ENCODE data around the gene KIAA1328. TPM values are rescaled to one million over a fixed set of nuclear protein-coding genes. Genes with fewer than 3 reads are reported as not detected.

The KIAA1328 gene
- polyA plus RNA-seq, 1 donor from 2014 or later = 8.5 TPM

DNA sequence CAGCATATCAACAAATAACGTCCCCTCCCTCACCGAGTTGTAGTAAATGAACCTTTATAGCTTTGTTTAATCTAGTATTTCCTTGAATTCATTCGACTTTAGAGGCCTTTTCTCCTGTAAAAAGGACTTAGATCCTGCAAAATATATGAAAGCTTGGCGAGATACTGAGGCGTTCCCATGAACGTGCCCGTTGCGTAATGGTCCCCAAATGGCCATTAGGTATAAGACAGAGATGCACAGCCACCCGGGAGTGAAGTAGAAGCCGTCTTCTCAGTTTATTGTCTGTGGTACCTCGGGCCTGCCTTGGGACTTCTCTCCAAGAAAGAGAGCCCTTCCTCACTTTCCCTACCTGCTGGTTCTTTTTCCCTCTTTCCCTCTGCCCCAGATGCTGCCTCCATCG lies 426.0 kb downstream of the KIAA1328 start:
- TF ChIP-seq POLR2AphosphoS5 (IDR thresholded peaks at IDR 0.05) (no peak), EZH2 (IDR thresholded peaks at IDR 0.05; ENCODE audit: borderline replicate concordance, insufficient read depth, low read length, poor library complexity, severe bottlenecking) (no peak), MXI1 (conservative IDR thresholded peaks at IDR 0.05; ENCODE audit: poor library complexity, severe bottlenecking) (no peak), EP300 (conservative IDR thresholded peaks at IDR 0.05; ENCODE audit: poor library complexity, severe bottlenecking) (no peak), SMC3 (conservative IDR thresholded peaks at IDR 0.05; ENCODE audit: poor library complexity) (no peak), TAF1 (IDR thresholded peaks at IDR 0.05; ENCODE audit: low read depth) (no peak), RAD21 (conservative IDR thresholded peaks at IDR 0.05) (no peak)
- TF ChIP-seq, protein P1, sequence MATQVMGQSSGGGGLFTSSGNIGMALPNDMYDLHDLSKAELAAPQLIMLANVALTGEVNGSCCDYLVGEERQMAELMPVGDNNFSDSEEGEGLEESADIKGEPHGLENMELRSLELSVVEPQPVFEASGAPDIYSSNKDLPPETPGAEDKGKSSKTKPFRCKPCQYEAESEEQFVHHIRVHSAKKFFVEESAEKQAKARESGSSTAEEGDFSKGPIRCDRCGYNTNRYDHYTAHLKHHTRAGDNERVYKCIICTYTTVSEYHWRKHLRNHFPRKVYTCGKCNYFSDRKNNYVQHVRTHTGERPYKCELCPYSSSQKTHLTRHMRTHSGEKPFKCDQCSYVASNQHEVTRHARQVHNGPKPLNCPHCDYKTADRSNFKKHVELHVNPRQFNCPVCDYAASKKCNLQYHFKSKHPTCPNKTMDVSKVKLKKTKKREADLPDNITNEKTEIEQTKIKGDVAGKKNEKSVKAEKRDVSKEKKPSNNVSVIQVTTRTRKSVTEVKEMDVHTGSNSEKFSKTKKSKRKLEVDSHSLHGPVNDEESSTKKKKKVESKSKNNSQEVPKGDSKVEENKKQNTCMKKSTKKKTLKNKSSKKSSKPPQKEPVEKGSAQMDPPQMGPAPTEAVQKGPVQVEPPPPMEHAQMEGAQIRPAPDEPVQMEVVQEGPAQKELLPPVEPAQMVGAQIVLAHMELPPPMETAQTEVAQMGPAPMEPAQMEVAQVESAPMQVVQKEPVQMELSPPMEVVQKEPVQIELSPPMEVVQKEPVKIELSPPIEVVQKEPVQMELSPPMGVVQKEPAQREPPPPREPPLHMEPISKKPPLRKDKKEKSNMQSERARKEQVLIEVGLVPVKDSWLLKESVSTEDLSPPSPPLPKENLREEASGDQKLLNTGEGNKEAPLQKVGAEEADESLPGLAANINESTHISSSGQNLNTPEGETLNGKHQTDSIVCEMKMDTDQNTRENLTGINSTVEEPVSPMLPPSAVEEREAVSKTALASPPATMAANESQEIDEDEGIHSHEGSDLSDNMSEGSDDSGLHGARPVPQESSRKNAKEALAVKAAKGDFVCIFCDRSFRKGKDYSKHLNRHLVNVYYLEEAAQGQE (IDR thresholded peaks at IDR 0.05; ENCODE audit: borderline replicate concordance) = no peak
- TF ChIP-seq, protein P2, sequence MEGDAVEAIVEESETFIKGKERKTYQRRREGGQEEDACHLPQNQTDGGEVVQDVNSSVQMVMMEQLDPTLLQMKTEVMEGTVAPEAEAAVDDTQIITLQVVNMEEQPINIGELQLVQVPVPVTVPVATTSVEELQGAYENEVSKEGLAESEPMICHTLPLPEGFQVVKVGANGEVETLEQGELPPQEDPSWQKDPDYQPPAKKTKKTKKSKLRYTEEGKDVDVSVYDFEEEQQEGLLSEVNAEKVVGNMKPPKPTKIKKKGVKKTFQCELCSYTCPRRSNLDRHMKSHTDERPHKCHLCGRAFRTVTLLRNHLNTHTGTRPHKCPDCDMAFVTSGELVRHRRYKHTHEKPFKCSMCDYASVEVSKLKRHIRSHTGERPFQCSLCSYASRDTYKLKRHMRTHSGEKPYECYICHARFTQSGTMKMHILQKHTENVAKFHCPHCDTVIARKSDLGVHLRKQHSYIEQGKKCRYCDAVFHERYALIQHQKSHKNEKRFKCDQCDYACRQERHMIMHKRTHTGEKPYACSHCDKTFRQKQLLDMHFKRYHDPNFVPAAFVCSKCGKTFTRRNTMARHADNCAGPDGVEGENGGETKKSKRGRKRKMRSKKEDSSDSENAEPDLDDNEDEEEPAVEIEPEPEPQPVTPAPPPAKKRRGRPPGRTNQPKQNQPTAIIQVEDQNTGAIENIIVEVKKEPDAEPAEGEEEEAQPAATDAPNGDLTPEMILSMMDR (IDR thresholded peaks at IDR 0.05; ENCODE audit: poor library complexity, severe bottlenecking) = no peak
- peaks cover 6% of the 10 kb centered on the region for H3K27me3 ChIP-seq (ENCODE audit: insufficient read depth, low read depth, low read length)
- no peak overlapping the region for H3K9ac ChIP-seq (ENCODE audit: low read length)
- H3K4me3 ChIP-seq (ENCODE audit: low read length) = no peak overlapping the region
- H3K9me3 ChIP-seq (ENCODE audit: low read length) = no peaks in the 10 kb centered on the region
- H3K4me2 ChIP-seq (ENCODE audit: low read length) = no peak overlapping the region
- H3K79me2 ChIP-seq (replicated peaks; ENCODE audit: insufficient read depth, low read length) = no peaks in the 10 kb centered on the region
- no peaks in the 10 kb centered on the region for H4K20me1 ChIP-seq (ENCODE audit: insufficient read depth)
- no peaks in the 10 kb centered on the region for H3F3A ChIP-seq (ENCODE audit: insufficient read depth, low read length, poor library complexity, severe bottlenecking)
- no peak overlapping the region for H3K27ac ChIP-seq (ENCODE audit: low read length)
- no peaks in the 10 kb centered on the region for H3K36me3 ChIP-seq (ENCODE audit: insufficient read depth, low read length)
- H2AFZ ChIP-seq (ENCODE audit: low read depth, low read length) = no peak overlapping the region
- H3K9me2 ChIP-seq (ENCODE audit: insufficient read depth, low read length) = no peaks in the 10 kb centered on the region

DNA sequence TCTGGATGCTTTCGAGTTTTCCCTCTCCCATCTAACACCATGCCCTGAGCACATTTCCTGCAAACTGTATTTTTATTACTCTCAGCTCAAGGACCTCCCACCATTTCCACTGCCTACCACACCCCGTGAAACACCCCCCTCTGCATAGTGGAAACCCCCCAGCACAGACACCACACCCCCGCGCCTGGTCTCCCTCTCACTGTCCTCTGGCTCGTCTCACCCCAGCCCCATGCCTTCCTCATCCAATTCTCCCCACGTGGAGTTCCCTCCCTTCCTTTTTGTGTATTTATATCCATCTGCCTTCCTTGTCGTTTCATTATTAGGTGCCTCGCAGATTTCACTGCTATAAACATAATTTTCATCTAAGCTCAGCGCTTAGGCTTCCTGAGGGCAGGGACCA lies 429.2 kb downstream of the KIAA1328 start:
- no peaks in the 10 kb centered on the region for H3K79me2 ChIP-seq (replicated peaks; ENCODE audit: insufficient read depth, low read length)
- no peaks in the 10 kb centered on the region for H3K9me2 ChIP-seq (ENCODE audit: insufficient read depth, low read length)
- H3K36me3 ChIP-seq (ENCODE audit: insufficient read depth, low read length) = no peaks in the 10 kb centered on the region
- H3K4me2 ChIP-seq (ENCODE audit: low read length) = no peak overlapping the region
- no peaks in the 10 kb centered on the region for H3F3A ChIP-seq (ENCODE audit: insufficient read depth, low read length, poor library complexity, severe bottlenecking)
- peaks cover 6% of the 10 kb centered on the region for H3K27me3 ChIP-seq (ENCODE audit: insufficient read depth, low read depth, low read length)
- no peak overlapping the region for H3K4me3 ChIP-seq (ENCODE audit: low read length)
- no peaks in the 10 kb centered on the region for H4K20me1 ChIP-seq (ENCODE audit: insufficient read depth)
- H2AFZ ChIP-seq (ENCODE audit: low read depth, low read length) = no peak overlapping the region
- H3K27ac ChIP-seq (ENCODE audit: low read length) = no peak overlapping the region
- no peak for TF ChIP-seq POLR2AphosphoS5 (IDR thresholded peaks at IDR 0.05)
- H3K9ac ChIP-seq (ENCODE audit: low read length) = no peak overlapping the region
- no peaks in the 10 kb centered on the region for H3K9me3 ChIP-seq (ENCODE audit: low read length)

DNA sequence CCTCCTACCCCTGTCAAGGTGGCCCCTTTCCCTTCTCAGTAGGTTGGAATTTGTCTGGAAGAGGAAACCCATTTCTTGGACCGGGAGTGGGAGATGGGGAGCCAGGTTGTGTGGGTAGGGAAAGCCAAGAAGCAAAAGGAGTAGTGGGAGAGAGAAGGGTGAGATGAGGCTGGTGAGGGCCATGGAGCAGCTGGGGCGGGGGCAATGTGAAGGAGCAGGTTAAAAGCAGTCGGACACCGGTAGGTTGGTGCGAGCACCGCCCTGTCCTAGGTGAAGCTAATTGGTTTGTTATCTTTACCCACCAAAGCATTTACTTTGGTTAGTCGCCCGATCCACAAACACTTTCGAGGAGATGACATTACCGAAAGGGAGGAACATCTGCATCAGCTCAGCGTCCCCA lies 429.9 kb downstream of the KIAA1328 start:
- Histone ChIP-seq H3F3A (ENCODE audit: insufficient read depth, low read length, poor library complexity, severe bottlenecking) (no peaks in the 10 kb centered on the region), H3K9me3 (ENCODE audit: low read length) (no peaks in the 10 kb centered on the region), H3K4me2 (ENCODE audit: low read length) (no peak overlapping the region), H2AFZ (ENCODE audit: low read depth, low read length) (no peak overlapping the region), H3K79me2 (replicated peaks; ENCODE audit: insufficient read depth, low read length) (no peaks in the 10 kb centered on the region), H3K4me3 (ENCODE audit: low read length) (no peak overlapping the region), H3K9me2 (ENCODE audit: insufficient read depth, low read length) (no peaks in the 10 kb centered on the region), H3K27ac (ENCODE audit: low read length) (no peak overlapping the region), H3K36me3 (ENCODE audit: insufficient read depth, low read length) (peaks cover 5% of the 10 kb centered on the region), H3K9ac (ENCODE audit: low read length) (no peak overlapping the region), H3K27me3 (ENCODE audit: insufficient read depth, low read depth, low read length) (peaks cover 6% of the 10 kb centered on the region), H4K20me1 (ENCODE audit: insufficient read depth) (no peaks in the 10 kb centered on the region)
- TF ChIP-seq EP300 (conservative IDR thresholded peaks at IDR 0.05; ENCODE audit: poor library complexity, severe bottlenecking) (no peak), RAD21 (conservative IDR thresholded peaks at IDR 0.05) (no peak), EZH2 (IDR thresholded peaks at IDR 0.05; ENCODE audit: borderline replicate concordance, insufficient read depth, low read length, poor library complexity, severe bottlenecking) (no peak), TAF1 (IDR thresholded peaks at IDR 0.05; ENCODE audit: low read depth) (no peak), POLR2AphosphoS5 (IDR thresholded peaks at IDR 0.05) (no peak)

Measured in neural cell (in vitro differentiated cells).